Stimulated activated CD4-positive, alpha-beta T cell treated with anti-CD3 and anti-CD28 coated beads, Interleukin-4, amount 100 ng/mL, for 4 hours (primary cell): ENCODE results near the gene EXOC6B.

Experiments used
- DNase-seq, 2 experiments: peaks; one replicate each; pipeline ENCODE4 v3.0.0-alpha.2; 2020

Gene EXOC6B

DNA sequence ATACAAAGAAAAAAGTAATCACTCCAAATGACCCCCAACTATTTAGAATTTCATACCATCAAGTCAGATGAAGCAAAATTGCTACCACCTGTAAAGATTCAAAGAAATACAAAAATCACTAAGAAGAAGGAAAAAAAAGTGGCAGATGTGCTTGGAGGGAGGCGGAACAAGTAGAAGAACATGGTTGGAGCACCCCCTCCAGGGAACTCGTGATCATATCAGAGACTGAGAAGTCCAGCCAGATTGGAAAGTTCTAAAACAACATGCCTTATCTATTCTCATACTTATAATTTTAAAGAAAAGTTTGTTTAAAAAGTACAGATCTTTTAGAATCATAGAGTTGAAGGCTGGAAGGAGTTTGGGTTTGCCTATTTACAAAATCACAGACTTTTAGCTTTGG is 564.8 kb downstream of the EXOC6B start:
- no peak for DNase-seq

DNA sequence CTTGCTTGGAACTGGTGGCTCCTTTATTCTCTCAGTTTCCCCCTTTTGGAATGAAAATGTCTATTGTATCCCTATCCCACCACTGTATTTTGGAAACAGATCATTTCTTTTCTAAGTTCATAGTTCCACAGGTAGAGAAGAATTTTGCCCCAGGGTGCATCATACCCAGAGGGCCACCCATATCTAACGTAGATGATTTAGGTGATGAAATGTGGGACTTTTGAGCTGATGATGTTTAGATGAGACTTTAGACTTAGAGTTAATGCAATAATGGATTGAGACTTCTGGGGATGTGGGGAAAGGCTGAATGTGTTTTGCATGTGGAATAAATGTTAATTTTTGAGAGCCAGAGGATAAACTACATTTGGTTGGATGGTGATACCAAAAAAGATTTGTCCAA is 570.3 kb downstream of the EXOC6B start:
- no peak for DNase-seq

DNA sequence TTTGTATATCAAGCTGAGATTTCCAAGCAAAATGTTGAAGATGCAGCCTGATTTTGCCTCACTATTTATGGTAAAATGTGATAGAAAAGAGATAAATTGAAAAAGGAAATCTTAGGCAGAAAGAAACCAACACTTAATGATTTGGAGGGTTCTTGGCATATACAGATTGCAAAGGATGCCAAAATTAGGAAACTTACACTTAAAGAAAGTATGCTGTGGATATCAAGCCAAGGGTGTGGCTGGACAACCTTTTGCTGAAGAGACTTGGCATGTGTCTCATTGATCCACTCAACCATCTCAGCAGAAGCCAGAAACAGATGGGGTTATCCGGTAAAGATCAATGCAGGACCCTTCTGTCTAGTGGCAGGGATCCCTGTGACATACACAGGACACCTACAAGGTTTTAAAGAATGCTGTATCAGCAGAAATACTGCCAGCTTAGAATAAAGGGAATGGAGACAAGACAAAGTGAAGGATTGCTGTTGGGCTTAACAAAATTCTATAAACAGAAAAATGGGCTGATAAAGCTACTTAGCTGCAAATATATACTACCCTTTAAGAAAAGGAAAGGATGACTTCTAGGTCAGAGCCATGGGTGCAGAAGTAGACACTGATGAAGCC is 570.9 kb downstream of the EXOC6B start:
- no peak for DNase-seq

DNA sequence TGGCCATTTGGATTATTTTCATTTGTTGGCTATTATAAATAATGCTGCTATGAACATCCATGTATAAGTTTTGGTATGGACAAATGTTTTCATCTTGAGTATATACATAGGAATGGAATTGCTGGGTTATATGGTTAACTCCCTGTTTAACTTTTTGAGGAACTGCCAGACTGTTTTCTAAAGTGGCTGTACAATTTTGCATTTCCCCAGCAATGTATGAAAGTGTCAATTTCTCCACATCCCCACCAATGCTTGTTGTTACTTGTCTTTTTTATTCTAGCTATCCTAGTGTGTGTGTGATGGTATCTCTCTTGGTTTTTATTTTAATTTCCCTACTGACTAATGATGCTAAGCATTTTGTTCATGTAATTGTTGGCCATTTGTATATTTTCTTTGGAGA is 587.5 kb downstream of the EXOC6B start:
- no peak for DNase-seq

DNA sequence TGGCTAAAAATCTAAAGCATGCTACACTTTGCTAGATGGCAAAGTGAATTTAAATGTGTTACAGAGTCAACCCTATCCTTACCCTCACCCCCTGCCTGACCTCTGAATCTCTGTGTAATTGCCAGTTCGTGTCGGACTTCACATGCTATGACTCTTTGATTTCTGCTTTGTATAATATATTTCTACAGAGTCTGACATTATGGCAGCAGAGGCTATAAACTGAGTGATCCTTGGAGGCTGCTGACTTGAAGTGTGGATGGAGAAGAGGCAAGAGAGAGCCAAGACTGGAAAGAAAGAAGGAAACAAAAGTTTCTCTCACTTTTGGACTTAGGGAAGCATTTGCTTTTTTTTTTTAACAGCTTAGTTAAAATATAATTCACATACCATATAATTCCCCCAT is 588.3 kb downstream of the EXOC6B start:
- no peak for DNase-seq

DNA sequence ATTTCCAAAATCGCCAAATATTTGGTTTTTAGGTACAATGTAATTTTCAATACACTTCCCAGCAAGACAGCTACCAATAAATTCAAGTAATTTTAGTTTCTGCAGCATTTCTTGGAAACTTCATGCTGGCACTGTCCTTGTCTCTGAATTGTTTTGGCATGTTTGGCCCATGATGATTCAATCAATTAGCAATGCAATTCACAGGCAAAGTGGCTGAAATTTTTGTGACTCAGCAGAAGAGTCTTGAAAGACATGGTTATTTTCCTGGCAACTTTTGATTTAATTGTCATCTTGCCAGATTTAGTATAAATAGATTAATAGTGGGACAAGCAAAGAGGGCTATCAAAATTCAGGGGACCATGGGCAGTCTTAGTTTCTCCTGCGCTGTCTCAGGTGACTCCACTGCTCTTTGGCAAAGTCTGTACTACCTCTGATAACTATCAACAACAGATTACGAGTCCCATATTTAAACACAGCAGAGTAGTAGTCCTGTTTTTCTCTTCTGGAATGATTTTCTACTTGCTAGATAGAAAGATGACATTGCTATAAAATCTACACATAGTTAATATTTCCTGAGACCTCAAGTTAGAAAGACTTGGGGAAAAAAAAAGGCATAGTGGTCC is 589.3 kb downstream of the EXOC6B start:
- no peak for DNase-seq

DNA sequence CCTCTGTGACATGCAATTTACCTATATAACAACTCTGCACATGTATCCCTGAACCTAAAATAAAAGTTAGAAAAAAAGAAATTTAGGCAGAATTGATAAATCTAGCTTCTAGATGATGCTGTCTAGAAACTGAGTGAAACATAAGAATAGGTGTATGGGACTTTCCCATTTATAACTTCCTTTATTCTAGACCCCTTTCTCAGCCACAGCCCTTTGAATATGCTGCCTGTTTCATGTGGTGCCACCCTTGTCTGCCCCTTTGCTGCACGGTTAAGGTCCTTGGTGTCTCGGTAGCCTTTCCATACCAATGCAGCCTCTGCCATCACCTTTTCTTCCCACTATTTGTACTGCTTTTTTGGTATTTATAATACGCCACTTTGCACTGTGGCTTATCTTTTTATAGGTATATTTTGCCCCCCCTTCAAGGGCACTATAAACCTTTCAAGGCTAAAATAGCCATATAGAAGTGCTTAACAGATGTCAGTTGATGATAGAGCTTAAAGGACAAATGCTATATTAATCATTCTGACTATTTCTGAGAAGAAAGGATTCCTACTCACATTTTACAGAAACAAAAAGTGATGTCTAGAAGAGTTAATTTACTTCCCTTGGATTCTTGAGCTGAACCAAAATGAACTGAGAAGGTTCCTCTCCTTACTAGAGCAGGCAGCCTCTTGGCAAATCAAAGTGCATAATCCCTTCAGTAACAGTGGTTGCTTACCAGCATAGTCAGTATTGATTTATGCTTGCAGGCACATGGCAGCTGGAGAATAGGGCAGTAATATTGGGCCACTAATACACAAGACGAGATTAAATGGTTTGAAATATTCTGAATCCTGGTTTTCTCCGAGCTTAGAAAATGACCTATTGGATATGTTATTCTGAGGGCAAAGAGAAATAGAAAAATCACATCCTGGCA is 590.1 kb downstream of the EXOC6B start:
- no peak for DNase-seq

DNA sequence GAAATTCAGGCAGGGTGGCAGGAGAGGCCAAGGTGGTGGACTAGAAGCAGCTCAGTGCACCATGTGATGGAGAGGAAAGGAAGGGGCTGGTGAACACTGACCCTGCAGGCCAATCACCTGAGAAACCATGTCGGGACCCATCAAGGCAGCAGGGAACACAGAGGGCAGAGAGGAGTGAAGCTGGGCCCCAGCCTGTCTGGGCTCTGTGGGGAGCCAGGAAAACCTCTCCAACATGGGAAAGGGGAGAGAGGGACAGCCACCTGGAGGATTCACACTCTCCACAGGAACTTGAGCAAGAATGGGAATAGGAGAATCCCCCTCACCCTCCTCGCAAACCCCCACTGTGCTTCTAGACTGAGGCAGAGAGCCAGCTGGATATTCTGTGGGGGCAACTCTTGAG is 592.6 kb downstream of the EXOC6B start:
- no peak for DNase-seq

DNA sequence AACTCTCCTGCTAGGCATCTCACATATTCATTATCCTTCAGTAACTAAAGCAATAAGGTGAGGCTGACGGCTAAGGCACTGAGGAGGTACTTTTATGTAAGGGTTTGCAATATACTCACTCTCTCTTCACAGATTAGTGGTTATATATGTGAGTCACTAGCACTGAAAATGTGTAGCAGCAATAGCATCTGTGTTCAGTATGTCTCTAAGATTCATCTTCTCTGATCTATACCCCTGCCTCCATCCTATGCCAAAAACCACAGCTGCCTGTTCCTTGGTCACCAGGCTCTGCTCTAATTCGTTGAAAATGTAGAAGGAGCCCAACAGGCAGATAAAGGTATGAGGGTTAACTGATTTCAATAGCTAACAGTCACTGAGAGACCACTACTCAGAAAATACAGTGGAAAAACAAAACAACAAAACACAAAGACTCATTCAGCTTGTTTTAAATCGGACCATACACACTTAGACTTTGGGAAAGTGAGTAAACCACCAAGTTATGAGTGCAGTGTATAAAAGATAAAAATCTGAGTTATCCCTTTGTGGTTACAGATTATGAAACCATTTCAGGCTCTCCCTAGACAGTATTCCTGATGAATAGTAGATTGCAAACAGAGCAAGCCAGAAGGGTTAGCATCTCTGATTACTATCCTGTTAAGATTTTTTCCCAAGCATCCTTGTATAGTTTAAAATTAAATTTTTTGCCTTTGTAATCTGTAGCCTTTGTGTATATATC is 602.8 kb downstream of the EXOC6B start:
- DNase-seq, result no peak

DNA sequence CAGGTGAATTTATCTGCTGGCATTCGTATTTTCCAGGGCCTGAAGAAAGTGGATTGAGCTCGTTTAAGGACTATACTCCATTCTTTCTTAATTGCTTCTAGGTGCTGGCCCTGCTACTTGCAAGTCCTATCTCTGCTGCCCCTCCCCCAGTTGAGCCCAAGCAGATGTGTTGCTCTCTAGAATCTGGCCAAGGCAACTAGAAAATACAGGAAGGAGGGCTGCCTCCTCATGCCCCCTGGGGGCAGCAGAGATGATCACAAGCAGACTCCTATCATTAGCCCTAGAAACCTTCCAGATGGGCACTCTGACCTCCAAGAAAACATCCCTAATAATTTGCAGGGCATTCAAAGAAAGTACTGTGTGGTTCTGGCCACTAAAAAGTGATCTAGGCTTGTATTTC is 605.7 kb downstream of the EXOC6B start:
- no peak for DNase-seq

DNA sequence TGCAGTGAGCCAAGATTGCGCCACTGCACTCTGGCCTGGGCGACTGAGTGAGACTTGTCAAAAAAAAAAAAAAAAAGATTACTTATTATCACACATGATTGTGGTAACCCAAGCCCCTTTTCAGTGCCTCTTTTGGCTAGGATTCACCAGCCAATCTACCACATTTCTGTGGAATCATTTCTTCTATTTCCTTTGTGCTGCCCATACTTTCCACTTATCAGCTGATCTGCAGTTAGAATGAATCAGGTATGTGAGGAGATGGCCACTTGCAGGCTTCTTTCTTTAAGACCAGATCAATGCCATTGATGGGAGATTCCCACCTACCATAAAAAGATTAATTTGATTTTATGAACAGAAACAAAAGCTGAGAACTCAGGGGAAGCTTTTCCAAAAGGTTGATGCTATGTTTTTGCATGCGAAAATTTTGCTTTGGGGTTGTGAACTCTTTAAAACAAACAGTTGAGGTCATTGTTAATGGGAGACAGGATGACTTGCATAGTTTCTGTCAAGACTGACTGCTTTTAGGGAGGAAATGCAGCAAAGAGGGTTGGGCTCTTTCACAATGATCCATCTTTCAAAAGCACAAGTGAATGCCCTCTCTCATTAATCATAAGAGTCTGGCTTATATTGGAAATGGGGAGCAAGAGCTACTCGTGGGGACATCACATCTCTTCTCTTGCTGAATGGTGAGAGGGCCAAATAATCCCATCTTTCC is 611.2 kb downstream of the EXOC6B start:
- DNase-seq, result no peak

DNA sequence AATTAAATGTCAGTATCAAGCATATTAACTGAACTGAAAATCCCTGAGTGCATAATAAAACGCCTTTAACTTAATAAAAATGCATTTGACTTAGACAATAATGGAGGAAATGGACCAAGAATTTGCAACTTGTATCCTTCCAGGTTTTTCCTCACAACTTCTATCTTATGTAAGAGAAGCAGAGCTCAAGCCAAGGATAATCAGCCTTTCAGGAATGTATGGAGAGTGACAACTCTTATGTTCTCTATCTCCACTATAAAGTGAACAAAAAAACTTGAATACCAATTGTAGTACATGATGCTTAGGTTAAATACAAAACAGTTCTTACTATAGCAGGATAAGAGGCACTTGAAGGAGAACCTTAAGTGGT is 613.4 kb downstream of the EXOC6B start:
- no peak for DNase-seq

DNA sequence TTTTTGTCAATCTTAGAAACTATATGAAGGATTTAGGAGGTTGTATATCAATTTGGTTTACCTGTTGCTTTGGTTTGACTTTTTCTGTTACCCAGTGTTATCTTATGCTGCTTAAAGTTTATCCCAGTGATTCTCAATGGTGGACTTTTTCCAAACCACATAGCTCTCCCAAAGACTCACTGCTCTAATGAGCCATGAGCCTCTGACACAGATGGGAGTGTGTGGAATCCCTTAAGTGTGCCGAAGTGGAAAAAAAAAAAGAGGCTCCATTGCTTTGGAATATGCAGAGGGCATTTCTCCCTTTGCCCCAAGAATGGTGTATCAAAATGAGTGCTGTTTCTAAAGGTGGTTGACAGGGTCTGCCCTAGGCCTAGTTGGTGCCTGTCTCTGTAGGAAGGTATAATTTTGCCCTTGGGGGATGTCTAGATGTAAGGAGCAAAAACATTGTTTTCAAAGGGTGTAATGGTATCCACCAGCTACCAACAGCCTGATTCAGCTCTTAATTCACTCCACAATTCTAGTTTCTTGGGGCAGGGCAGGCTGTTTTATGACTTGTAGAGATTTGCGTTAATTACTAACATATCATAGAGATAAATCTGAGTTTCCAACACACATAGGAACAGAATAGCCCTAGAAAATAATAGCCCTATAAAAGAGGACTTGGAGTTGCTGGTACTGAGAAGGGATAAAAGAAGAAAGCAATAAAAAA is 613.9 kb downstream of the EXOC6B start:
- DNase-seq, result no peak

DNA sequence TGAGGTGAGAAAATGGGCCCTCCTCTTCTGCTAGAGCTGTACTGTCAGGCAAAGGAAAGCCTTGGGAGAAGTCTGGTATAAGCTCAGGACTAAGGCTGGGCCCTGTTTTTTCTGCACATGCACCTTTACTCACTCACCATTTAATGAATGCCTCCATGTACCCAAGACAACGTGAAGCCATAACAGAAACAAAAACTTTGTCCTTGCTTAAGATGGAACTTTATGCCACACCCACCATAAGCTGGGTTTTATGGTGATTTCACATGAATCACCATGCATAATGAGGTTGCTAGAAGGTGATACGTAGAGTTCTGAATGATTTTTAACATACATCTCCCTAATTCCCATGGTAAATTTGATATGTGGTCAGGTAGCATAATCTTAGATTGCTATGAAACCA is 614.5 kb downstream of the EXOC6B start:
- no peak for DNase-seq

DNA sequence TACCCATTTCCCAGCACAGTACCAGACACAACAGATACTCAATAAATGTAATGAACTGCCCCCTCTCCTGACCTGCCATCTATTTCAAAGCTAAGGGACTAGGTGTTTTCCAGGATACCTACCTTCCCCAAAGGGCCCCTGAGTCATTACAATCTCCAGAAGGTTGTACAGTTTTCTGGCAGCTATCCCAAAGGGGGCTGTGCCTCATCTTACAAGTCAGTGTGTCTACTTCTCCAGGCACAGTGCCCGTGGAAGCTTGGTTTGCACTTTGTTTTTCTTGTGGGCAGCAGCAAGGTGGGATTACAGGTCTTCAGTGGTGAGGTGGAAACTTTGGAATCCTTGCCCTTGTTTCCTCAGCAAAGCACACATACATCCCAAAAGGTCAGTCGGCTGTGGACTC is 615.4 kb downstream of the EXOC6B start:
- no peak for DNase-seq

DNA sequence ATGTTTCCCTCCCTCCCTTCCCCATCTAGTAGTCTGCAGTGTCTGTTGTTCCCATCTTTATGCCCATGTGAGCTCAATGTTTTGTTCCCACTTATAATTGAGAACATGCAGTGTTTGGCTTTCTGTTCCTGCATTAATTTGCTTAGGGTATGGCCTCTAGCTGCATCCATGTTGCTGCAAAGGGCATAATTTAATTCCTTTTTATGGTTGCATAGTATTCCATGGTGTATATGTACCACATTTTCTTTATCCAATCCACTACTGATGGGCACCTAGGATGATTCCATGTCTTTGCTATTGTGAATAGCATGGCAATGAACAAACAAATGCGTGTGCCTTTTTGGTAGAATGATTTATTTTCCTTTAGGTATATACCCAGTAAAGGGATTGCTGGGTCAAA is 617.6 kb downstream of the EXOC6B start:
- DNase-seq, result no peak

DNA sequence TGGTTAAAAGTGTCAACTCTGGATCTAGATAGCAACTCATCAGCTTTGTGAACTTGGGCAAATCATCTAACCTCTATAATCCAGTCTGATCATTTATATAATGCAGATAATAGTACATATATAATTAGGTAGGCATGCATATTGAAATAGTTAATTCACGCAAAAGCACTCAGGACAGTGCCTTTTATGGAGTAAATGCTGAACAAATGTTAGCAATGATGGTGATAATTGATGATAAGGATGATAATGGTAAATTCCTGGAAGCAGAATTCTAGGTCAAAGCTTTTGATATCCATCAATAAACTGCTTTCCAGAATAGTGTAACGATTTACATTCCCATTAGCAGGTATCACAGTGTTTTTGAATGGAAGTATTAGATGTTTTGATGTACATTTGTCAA is 618.5 kb downstream of the EXOC6B start:
- no peak for DNase-seq

DNA sequence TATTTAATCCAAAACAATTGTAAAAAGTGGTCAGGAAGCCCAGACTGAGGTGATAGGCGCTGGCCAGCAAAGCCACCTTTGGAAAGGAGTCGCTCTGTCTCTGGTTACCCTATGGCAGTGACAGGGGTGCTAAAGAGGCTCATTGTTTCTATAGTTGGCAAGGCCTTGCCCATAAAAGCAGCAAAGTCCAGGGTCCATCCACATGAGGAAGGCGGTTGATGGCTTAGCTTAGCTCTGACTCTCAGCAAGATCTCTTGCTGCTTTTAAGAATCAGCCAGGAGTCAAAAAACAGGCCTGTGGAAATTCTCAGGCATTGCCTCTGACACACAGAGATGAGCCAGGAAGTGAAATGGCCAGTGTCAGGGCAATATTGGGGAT is 620.3 kb downstream of the EXOC6B start:
- DNase-seq, result no peak

DNA sequence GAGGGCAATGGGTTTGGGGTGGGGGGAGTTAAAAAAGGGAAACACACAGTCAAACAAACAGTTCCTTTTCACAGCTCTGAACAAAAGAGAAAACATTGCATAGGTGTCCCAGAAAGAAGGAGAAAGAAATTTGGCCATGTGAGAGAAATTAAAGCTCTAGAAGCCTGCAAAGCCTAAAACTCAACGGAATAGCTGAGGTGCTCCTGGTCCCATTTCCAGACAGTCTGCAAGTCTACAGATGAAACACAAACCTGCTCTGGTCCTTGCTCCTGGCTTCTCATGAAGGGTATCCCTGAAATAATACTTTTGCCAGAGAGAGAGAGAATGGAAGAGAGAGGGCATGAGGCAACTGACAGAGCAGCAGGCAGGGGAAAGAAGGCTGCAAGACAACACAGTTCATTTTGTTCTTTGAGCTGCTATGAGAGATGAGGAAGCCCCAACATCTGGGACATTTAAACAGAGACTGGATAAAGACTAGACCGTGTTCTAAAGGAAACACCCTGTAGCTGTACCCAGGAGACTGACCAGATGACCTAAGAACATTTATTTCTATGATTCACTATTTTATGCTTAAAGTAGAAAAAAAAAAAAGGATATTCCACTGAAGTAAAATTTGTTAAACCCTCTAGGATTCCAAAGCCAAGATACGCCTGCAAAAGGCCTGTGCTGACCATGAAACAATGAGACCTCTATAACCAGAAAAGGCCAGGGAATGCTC is 620.9 kb downstream of the EXOC6B start:
- no peak for DNase-seq

DNA sequence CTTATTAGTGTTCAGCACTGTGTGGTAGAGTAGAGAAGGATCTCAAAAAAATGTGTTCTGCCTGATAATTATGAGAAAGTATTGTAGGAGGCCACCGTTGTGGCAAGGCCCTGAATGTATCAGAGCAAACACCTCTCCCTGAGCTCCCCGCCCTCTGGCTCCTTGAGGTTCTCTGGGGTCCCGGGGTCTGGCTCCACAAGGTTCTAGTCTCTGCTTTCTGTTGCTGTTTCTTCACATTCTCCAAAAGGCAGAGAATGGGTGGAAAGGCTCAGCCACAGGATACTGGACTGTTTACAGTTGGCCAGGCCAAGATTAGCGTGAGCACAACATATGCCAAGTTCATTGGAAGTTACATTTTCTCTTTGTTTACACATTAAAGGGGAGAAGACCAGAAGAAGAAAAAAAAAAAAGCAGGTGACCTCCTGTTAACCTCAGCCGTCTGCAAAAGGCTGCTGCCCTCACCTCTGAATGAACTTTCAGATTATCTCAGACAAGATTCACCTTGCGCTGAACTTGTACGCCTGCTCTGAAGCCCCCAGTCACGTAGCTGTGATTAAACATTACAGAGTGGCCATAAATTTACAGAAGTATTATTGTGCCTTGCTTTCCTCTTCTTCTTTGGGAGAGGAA is 621.6 kb downstream of the EXOC6B start:
- no peak for DNase-seq
